HEK293T (cell line): ENCODE data around the gene PRPSAP2.

Source experiments
- CTCF ChIA-PET: fragments of 350-600 bp; formaldehyde crosslinking; extraction: SDS; loops from one replicate; lab custom pipeline; 2021; ENCODE audit warnings: antibody characterized with exemption, inconsistent platforms; lab: Yijun Ruan, JAX
- POLR2A ChIA-PET: fragments of 350-600 bp; formaldehyde crosslinking; extraction: SDS; loops from one replicate; lab custom pipeline; 2020; ENCODE audit warnings: antibody characterized with exemption, inconsistent platforms; lab: Yijun Ruan, JAX
- DNase-seq: peaks from one replicate; pipeline ENCODE4 v3.0.0; 2012; ENCODE audit warnings: mixed read lengths; ENCODE audit errors: extremely low spot score
- ARNT ChIP-seq: fragments of 450-650 bp; IDR thresholded peaks from 2 replicates; pipeline ENCODE4 v1.6.1; 2017; ENCODE audit warnings: mild to moderate bottlenecking
- BHLHE40 ChIP-seq: fragments of 450-650 bp; IDR thresholded peaks from 2 replicates; pipeline ENCODE4 v1.6.1; 2016; ENCODE audit warnings: mild to moderate bottlenecking, moderate library complexity, borderline replicate concordance
- CTBP1 ChIP-seq: fragments of 450-650 bp; IDR thresholded peaks from 2 replicates; pipeline ENCODE4 v1.6.1; 2016; ENCODE audit warnings: borderline replicate concordance
- ELF4 ChIP-seq: fragments of 450-650 bp; IDR thresholded peaks from 2 replicates; pipeline ENCODE4 v1.6.1; 2017; ENCODE audit warnings: antibody characterized with exemption
- FOXA1 ChIP-seq: fragments of 450-650 bp; IDR thresholded peaks from 2 replicates; pipeline ENCODE4 v1.6.1; 2016; ENCODE audit warnings: mild to moderate bottlenecking
- FOXK2 ChIP-seq: fragments of 450-650 bp; IDR thresholded peaks from 2 replicates; pipeline ENCODE4 v1.6.1; 2016; ENCODE audit warnings: mild to moderate bottlenecking
- FOXM1 ChIP-seq: fragments of 450-650 bp; IDR thresholded peaks from 2 replicates; pipeline ENCODE4 v1.6.1; 2017; ENCODE audit warnings: mild to moderate bottlenecking, borderline replicate concordance
- HDGF ChIP-seq: fragments of 450-650 bp; IDR thresholded peaks from 2 replicates; pipeline ENCODE4 v1.6.1; 2017; ENCODE audit warnings: antibody characterized with exemption, borderline replicate concordance
- L3MBTL2 ChIP-seq: fragments of 450-650 bp; conservative IDR thresholded peaks from 2 replicates; pipeline ENCODE4 v1.6.1; 2016; ENCODE audit warnings: mild to moderate bottlenecking
- LEF1 ChIP-seq: fragments of 450-650 bp; IDR thresholded peaks from 2 replicates; pipeline ENCODE4 v1.6.1; 2017; ENCODE audit warnings: mild to moderate bottlenecking, borderline replicate concordance
- NFRKB ChIP-seq: fragments of 450-650 bp; IDR thresholded peaks from 2 replicates; pipeline ENCODE4 v1.6.1; 2016; ENCODE audit warnings: mild to moderate bottlenecking, moderate library complexity
- PKNOX1 ChIP-seq: fragments of 450-650 bp; IDR thresholded peaks from 2 replicates; pipeline ENCODE4 v1.6.1; 2016
- SP1 ChIP-seq: fragments of 450-650 bp; IDR thresholded peaks from 2 replicates; pipeline ENCODE4 v1.6.1; 2017
- SUZ12 ChIP-seq: fragments of 450-650 bp; IDR thresholded peaks from 2 replicates; pipeline ENCODE4 v1.6.1; 2016; ENCODE audit warnings: mild to moderate bottlenecking
- TARDBP ChIP-seq: fragments of 450-650 bp; IDR thresholded peaks from 2 replicates; pipeline ENCODE4 v1.6.1; 2016
- ZNF384 ChIP-seq: fragments of 450-650 bp; IDR thresholded peaks from 2 replicates; pipeline ENCODE4 v1.6.1; 2016

PRPSAP2 gene

GRCh38 chr17:18964550-18964949, 106.6 kb downstream of the PRPSAP2 start:
- TF ChIP-seq LEF1, result no peak
- no peak for TF ChIP-seq FOXK2
- no peak for TF ChIP-seq FOXM1
- TF ChIP-seq TARDBP, result no peak
- no peak for DNase-seq
- ChIA-PET CTCF (no interaction called here), POLR2A (no interaction called here)

- ChIA-PET POLR2A (interaction anchor here (0.7 kb wide), 1 partner anchor 19 kb away, joined by 3 read pairs; no protein-coding TSS in a partner anchor), CTCF (no interaction called here)
- no peak for DNase-seq
- TF ChIP-seq PKNOX1 (no peak), FOXK2 (no peak), L3MBTL2 (no peak), LEF1 (no peak), HDGF (no peak), SUZ12 (no peak), NFRKB (no peak), SP1 (no peak), BHLHE40 (no peak), ELF4 (no peak), FOXA1 (no peak), ZNF384 (no peak), ARNT (no peak), FOXM1 (no peak), TARDBP (no peak), CTBP1 (no peak)
Measured at GRCh38 chr17:18965530-18966236, 107.8 kb downstream of the PRPSAP2 start.

GRCh38 chr17:18966831-18967624, 109.1 kb downstream of the PRPSAP2 start:
- no peak for TF ChIP-seq ARNT
- no peak for TF ChIP-seq HDGF
- TF ChIP-seq LEF1, result no peak
- TF ChIP-seq BHLHE40, result no peak
- no peak for TF ChIP-seq TARDBP
- TF ChIP-seq CTBP1, result no peak
- TF ChIP-seq FOXA1, result no peak
- ChIA-PET CTCF (interaction anchor here (0.6 kb wide), 1 partner anchor 317 kb away, joined by 3 read pairs; no protein-coding TSS in a partner anchor), POLR2A (interaction anchor here (0.7 kb wide), 1 partner anchor 21 kb away, joined by 3 read pairs; no protein-coding TSS in a partner anchor)
- DNase-seq, result no peak

GRCh38 chr17:18967916-18968315, 110.0 kb downstream of the PRPSAP2 start:
- TF ChIP-seq SUZ12, result no peak
- TF ChIP-seq FOXA1, result no peak
- no peak for TF ChIP-seq LEF1
- no peak for TF ChIP-seq TARDBP
- no peak for TF ChIP-seq HDGF
- TF ChIP-seq L3MBTL2, result no peak
- no peak for TF ChIP-seq ZNF384
- TF ChIP-seq FOXM1, result no peak
- no peak for TF ChIP-seq FOXK2
- no peak for TF ChIP-seq NFRKB
- no peak for TF ChIP-seq ELF4
- no peak for TF ChIP-seq BHLHE40
- no peak for TF ChIP-seq CTBP1
- no peak for TF ChIP-seq ARNT
- POLR2A ChIA-PET, result no interaction called here
- CTCF ChIA-PET, result no interaction called here
- DNase-seq, result no peak

- ChIA-PET CTCF (no interaction called here), POLR2A (no interaction called here)
- TF ChIP-seq PKNOX1, result no peak
- TF ChIP-seq FOXA1, result no peak
- TF ChIP-seq LEF1, result no peak
- no peak for TF ChIP-seq BHLHE40
- DNase-seq, result no peak
Measured at GRCh38 chr17:18968345-18968744, 110.4 kb downstream of the PRPSAP2 start.

GRCh38 chr17:18968945-18969887, 111.3 kb downstream of the PRPSAP2 start:
- no peak for DNase-seq
- POLR2A ChIA-PET, result interaction anchor here (1.0 to 1.2 kb wide), 2 partner anchors 12 to 34 kb away, joined by 3 to 7 read pairs; no protein-coding TSS in a partner anchor
- CTCF ChIA-PET, result interaction anchor here (1.6 kb wide), 1 partner anchor 8 kb away, joined by 7 read pairs; no protein-coding TSS in a partner anchor
- TF ChIP-seq CTBP1 (no peak), SP1 (no peak), PKNOX1 (no peak), TARDBP (no peak), HDGF (no peak), ZNF384 (no peak), LEF1 (no peak), ELF4 (no peak), FOXK2 (no peak), NFRKB (no peak), L3MBTL2 (no peak), FOXA1 (no peak), FOXM1 (no peak), SUZ12 (no peak), ARNT (no peak), BHLHE40 (no peak)
